MCF 10A (cell line): Measurements from ENCODE around the gene FBXW2. TPM values are rescaled to one million over a fixed set of nuclear protein-coding genes. Genes with fewer than 3 reads are reported as not detected.

Experiments
- BruUV-seq: library from RNA; stranded (reverse); fragments of 400-500 nt; replicated peaks from 2 replicates; lab custom pipeline; 2021; lab: Mats Ljungman, UMichigan
- CTCF ChIA-PET: fragments of 300-600 bp; sonication (Branson Sonifier 250); formaldehyde crosslinking; extraction: SDS; loops from one replicate; lab custom pipeline; 2021; ENCODE audit warnings: antibody characterized with exemption, inconsistent platforms; lab: Yijun Ruan, JAX
- POLR2A ChIA-PET: fragments of 300-600, 350-650 bp; sonication (Branson Sonifier 250); formaldehyde crosslinking; extraction: SDS; loops from one replicate; lab custom pipeline; 2020; ENCODE audit warnings: antibody characterized with exemption, inconsistent platforms; lab: Yijun Ruan, JAX
- DNase-seq: peaks from one replicate; pipeline ENCODE4 v3.0.0-alpha.2; 2018; ENCODE audit not compliant: unreplicated experiment
- H3K27ac Mint-ChIP-seq: one replicate; pipeline ENCODE4 v1.8.0; 2022; ENCODE audit warnings: mild to moderate bottlenecking, low read depth, mixed read lengths; ENCODE audit not compliant: unreplicated experiment
- H3K27me3 Mint-ChIP-seq: one replicate; pipeline ENCODE4 v1.8.0; 2022; ENCODE audit warnings: mixed read lengths; ENCODE audit not compliant: insufficient read depth, unreplicated experiment
- H3K36me3 Mint-ChIP-seq: one replicate; pipeline ENCODE4 v1.8.0; 2022; ENCODE audit warnings: mild to moderate bottlenecking, moderate library complexity, mixed read lengths; ENCODE audit not compliant: insufficient read depth, unreplicated experiment
- H3K4me1 Mint-ChIP-seq: one replicate; pipeline ENCODE4 v1.8.0; 2022; ENCODE audit warnings: mixed read lengths; ENCODE audit not compliant: insufficient read depth, unreplicated experiment
- H3K4me3 Mint-ChIP-seq: one replicate; pipeline ENCODE4 v1.8.0; 2022; ENCODE audit warnings: mild to moderate bottlenecking, moderate library complexity, mixed read lengths; ENCODE audit not compliant: unreplicated experiment
- H3K9me3 Mint-ChIP-seq: one replicate; pipeline ENCODE4 v1.8.0; 2022; ENCODE audit warnings: mixed read lengths; ENCODE audit not compliant: unreplicated experiment
- CTCF ChIP-seq: fragments of 200-600 bp; IDR thresholded peaks from one replicate; pipeline ENCODE4 v1.8.0; 2022; ENCODE audit warnings: antibody characterized with exemption, mild to moderate bottlenecking; ENCODE audit not compliant: unreplicated experiment
- intact Hi-C: fragments of 100-400 bp; cut with micrococcal nuclease; formaldehyde crosslinking; loops from 2 replicates; pipeline ENCODE4 v1.14.1; 2022
- total RNA-seq: library from RNA; stranded (reverse); gene quantifications from 2 replicates; pipeline ENCODE4 v1.2.3, GENCODE V29; 2022

Gene FBXW2
- total RNA-seq, 1 experiment from 2014 or later: 53.9 TPM

- peaks cover 20% of the 10 kb centered on the region for H3K4me1 Mint-ChIP-seq
- no peak for TF ChIP-seq CTCF
- ChIA-PET CTCF (interaction anchor here (0.6 to 1.5 kb wide), 4 partner anchors 9 to 438 kb away, joined by 3 to 5 read pairs (median 4); no protein-coding TSS in a partner anchor), POLR2A (interaction anchor here (0.9 to 2.2 kb wide), 10 partner anchors 10 to 181 kb away, joined by 3 to 10 read pairs (median 4); partner anchors contain the start of gene FBXW2)
- intact Hi-C loops: loop anchor here (1.0 kb wide), 1 partner anchor 95 kb away; no protein-coding TSS in a partner anchor
- peak within 1 kb of the TSS; percentile 91 for H3K4me3 Mint-ChIP-seq
- H3K9me3 Mint-ChIP-seq: no peaks in the 10 kb centered on the region
- no peaks in the 10 kb centered on the region for H3K27me3 Mint-ChIP-seq
- peak within 1 kb of the TSS; percentile 95 for H3K27ac Mint-ChIP-seq
- BruUV-seq: no TSS peak
- no peaks in the 10 kb centered on the region for H3K36me3 Mint-ChIP-seq
- DNase-seq: peak; percentile 98
Measured at GRCh38 chr9:120714088-120714845, 78.9 kb downstream of the FBXW2 start, which contains the start of gene MEGF9. Gene MEGF9 (minus strand): TSS chr9:120714470. CDS start chr9:120714358, 112 bp downstream.

- peak; percentile 45 for DNase-seq
- Mint-ChIP-seq H3K36me3 (no peaks in the 10 kb centered on the region), H3K4me3 (peak overlapping the region; percentile 91), H3K9me3 (no peaks in the 10 kb centered on the region), H3K27ac (peak overlapping the region; percentile 95), H3K27me3 (no peaks in the 10 kb centered on the region), H3K4me1 (peaks cover 26% of the 10 kb centered on the region)
- TF ChIP-seq CTCF: no peak
- POLR2A ChIA-PET: interaction anchor here (0.6 to 3.7 kb wide), 14 partner anchors 9 to 90 kb away, joined by 3 to 25 read pairs (median 4); partner anchors contain the start of gene FBXW2
- no TSS peak for BruUV-seq
- CTCF ChIA-PET: interaction anchor here (0.6 to 2.0 kb wide), 6 partner anchors 17 to 439 kb away, joined by 3 to 9 read pairs (median 4); no protein-coding TSS in a partner anchor
- intact Hi-C loops: loop anchor here (1.0 kb wide), 1 partner anchor 94 kb away; no protein-coding TSS in a partner anchor
Measured at GRCh38 chr9:120713257-120714087, 79.7 kb downstream of the FBXW2 start.

GRCh38 chr9:120712539-120713031, 80.6 kb downstream of the FBXW2 start:
- ChIA-PET CTCF (interaction anchor here (0.6 to 2.0 kb wide), 9 partner anchors 18 to 223 kb away, joined by 3 to 9 read pairs (median 4); no protein-coding TSS in a partner anchor), POLR2A (interaction anchor here (0.6 to 4.2 kb wide), 23 partner anchors 10 to 622 kb away, joined by 3 to 25 read pairs (median 4); partner anchors contain the start of gene FBXW2)
- TF ChIP-seq CTCF: no peak
- Mint-ChIP-seq H3K4me3 (peak overlapping the region; percentile 91), H3K27me3 (no peaks in the 10 kb centered on the region), H3K4me1 (peaks cover 26% of the 10 kb centered on the region), H3K9me3 (no peaks in the 10 kb centered on the region), H3K27ac (peak overlapping the region; percentile 95), H3K36me3 (no peaks in the 10 kb centered on the region)
- no peak for DNase-seq
- TSS peak; percentile 38 for BruUV-seq
- intact Hi-C loops: no loop called here
